Endothelial cell of umbilical vein (primary cell): ENCODE measurements around the gene GALNT17.

Experiments
- EZH2 ChIP-seq: IDR thresholded peaks from 2 replicates; pipeline ENCODE4 v1.6.1; 2012; ENCODE audit warnings: borderline replicate concordance, low read depth, mild to moderate bottlenecking, moderate library complexity, low read length, inconsistent platforms; ENCODE audit not compliant: severe bottlenecking
- FOS ChIP-seq: IDR thresholded peaks from 2 replicates; pipeline ENCODE4 v1.6.1; 2011; ENCODE audit warnings: mild to moderate bottlenecking, low read length, moderate library complexity, borderline replicate concordance; ENCODE audit not compliant: insufficient read depth
- JUN ChIP-seq: IDR thresholded peaks from 2 replicates; pipeline ENCODE4 v1.6.1; 2011; ENCODE audit warnings: borderline replicate concordance, low read depth; ENCODE audit not compliant: insufficient read length, insufficient read depth
- MYC ChIP-seq: IDR thresholded peaks from one replicate; pipeline ENCODE4 v1.6.1; 2011; ENCODE audit warnings: mild to moderate bottlenecking, low read depth, low read length
- POLR2A ChIP-seq: IDR thresholded peaks from 2 replicates; pipeline ENCODE4 v1.6.1; 2012; ENCODE audit warnings: low read depth, mild to moderate bottlenecking, control low read depth, low read length
- POLR2AphosphoS5 ChIP-seq: IDR thresholded peaks from 2 replicates; pipeline ENCODE4 v1.6.1; 2012; ENCODE audit warnings: low read depth, mild to moderate bottlenecking, control low read depth, low read length, moderate library complexity; ENCODE audit not compliant: insufficient read depth
- TF ChIP-seq, protein P1 (sequence below), 2 donors: IDR thresholded peaks; 1 replicate in 1 of 2; 2 replicates in 1 of 2; pipeline ENCODE4 v1.5.1; 2011; ENCODE audit warnings: low read length in 2 of 2, mild to moderate bottlenecking in 2 of 2, moderate library complexity in 2 of 2, control low read depth in 1 of 2, inconsistent platforms in 1 of 2, low read depth in 1 of 2; ENCODE audit not compliant: insufficient read depth in 1 of 2; ENCODE audit errors: extremely low read depth in 1 of 2
- TF ChIP-seq, protein P2 (sequence below): IDR thresholded peaks from 2 replicates; pipeline ENCODE4 v1.6.1; 2011; ENCODE audit not compliant: insufficient read depth, insufficient read length

DNA sequence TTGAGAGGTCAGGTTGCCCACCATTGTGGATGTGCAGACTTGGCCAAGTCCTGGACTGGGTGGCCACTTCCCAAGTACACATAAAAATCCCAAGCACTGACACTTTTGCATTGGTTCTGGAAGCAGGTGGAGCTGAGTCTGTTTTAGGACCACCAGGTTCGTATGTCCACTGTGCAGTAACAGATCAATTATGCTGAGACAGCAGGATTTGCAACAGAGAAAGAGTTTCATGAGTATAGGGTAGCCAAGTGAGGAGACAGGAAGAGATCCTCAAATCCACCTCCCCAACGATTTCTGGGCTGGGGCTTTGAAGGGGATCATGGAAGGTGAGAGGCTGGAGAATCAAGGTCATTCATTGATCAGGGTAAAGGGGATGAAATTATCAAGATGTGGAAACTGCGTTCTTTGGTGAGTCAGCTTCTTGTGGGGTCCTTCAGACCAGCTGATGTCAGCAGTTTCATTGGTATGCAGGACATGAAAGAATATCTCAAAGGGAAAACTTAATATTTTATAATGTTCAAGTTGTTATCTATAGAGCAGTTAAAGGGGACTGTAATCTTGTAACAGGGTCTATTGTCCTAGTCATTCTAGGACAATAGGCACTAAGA is 277.7 kb downstream of the GALNT17 start:
- TF ChIP-seq, protein P1, sequence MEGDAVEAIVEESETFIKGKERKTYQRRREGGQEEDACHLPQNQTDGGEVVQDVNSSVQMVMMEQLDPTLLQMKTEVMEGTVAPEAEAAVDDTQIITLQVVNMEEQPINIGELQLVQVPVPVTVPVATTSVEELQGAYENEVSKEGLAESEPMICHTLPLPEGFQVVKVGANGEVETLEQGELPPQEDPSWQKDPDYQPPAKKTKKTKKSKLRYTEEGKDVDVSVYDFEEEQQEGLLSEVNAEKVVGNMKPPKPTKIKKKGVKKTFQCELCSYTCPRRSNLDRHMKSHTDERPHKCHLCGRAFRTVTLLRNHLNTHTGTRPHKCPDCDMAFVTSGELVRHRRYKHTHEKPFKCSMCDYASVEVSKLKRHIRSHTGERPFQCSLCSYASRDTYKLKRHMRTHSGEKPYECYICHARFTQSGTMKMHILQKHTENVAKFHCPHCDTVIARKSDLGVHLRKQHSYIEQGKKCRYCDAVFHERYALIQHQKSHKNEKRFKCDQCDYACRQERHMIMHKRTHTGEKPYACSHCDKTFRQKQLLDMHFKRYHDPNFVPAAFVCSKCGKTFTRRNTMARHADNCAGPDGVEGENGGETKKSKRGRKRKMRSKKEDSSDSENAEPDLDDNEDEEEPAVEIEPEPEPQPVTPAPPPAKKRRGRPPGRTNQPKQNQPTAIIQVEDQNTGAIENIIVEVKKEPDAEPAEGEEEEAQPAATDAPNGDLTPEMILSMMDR (IDR thresholded peaks at IDR 0.05; ENCODE audit: extremely low read depth in 1 of 2, insufficient read depth in 1 of 2, low read depth in 1 of 2, low read length in 2 of 2), result no peak
- no peak for TF ChIP-seq POLR2AphosphoS5
- TF ChIP-seq POLR2A, result no peak
- TF ChIP-seq, protein P2, sequence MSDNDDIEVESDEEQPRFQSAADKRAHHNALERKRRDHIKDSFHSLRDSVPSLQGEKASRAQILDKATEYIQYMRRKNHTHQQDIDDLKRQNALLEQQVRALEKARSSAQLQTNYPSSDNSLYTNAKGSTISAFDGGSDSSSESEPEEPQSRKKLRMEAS, result no peak
- no peak for TF ChIP-seq EZH2
- TF ChIP-seq JUN, result no peak
- no peak for TF ChIP-seq MYC
- TF ChIP-seq FOS, result no peak
